Trophoblast cell (in vitro differentiated cells and primary cell): ENCODE data around the gene CTBP2.

Source experiments
- DNase-seq, 2 donors: peaks; one replicate each; pipeline ENCODE4 v3.0.0-alpha.2; 2016
- H2AFZ ChIP-seq: 2 replicates; pipeline ENCODE4 v1.6.1; 2013; ENCODE audit warnings: low read length, moderate library complexity, mild to moderate bottlenecking; ENCODE audit not compliant: insufficient read depth, poor library complexity
- H2AK5ac ChIP-seq: 2 replicates; pipeline ENCODE4 v1.6.1; 2013; ENCODE audit warnings: mild to moderate bottlenecking, low read length
- H2BK120ac ChIP-seq: 2 replicates; pipeline ENCODE4 v1.6.1; 2013; ENCODE audit warnings: low read length, mild to moderate bottlenecking, moderate library complexity; ENCODE audit not compliant: insufficient read depth, poor library complexity
- H2BK12ac ChIP-seq: 2 replicates; pipeline ENCODE4 v1.6.1; 2013; ENCODE audit warnings: mild to moderate bottlenecking, low read length, moderate library complexity
- H2BK5ac ChIP-seq: 2 replicates; pipeline ENCODE4 v1.6.1; 2013; ENCODE audit warnings: low read length, low read depth, moderate library complexity, mild to moderate bottlenecking; ENCODE audit not compliant: poor library complexity
- H3K14ac ChIP-seq: 2 replicates; pipeline ENCODE4 v1.6.1; 2013; ENCODE audit warnings: mild to moderate bottlenecking, low read length
- H3K18ac ChIP-seq: 2 replicates; pipeline ENCODE4 v1.6.1; 2013; ENCODE audit warnings: mild to moderate bottlenecking, low read length
- H3K23ac ChIP-seq: 2 replicates; pipeline ENCODE4 v1.6.1; 2013; ENCODE audit warnings: low read length
- H3K27ac ChIP-seq: 2 replicates; pipeline ENCODE4 v1.5.1; 2013; ENCODE audit warnings: low read depth, mild to moderate bottlenecking, inconsistent platforms, low read length, moderate library complexity
- H3K27me3 ChIP-seq: 2 replicates; pipeline ENCODE4 v1.6.1; 2013; ENCODE audit warnings: inconsistent platforms, mild to moderate bottlenecking, low read length, moderate library complexity; ENCODE audit not compliant: insufficient read depth
- H3K36me3 ChIP-seq, 2 experiments: 1 replicate in 1 of 2; 2 replicates in 1 of 2; pipeline ENCODE4 v1.6.1; 2013; ENCODE audit warnings: low read length in 2 of 2, mild to moderate bottlenecking in 2 of 2, moderate library complexity in 1 of 2; ENCODE audit not compliant: insufficient read depth in 2 of 2, control insufficient read depth in 1 of 2
- H3K4ac ChIP-seq: 2 replicates; pipeline ENCODE4 v1.6.1; 2013; ENCODE audit warnings: low read depth, mild to moderate bottlenecking, low read length, moderate library complexity
- H3K4me1 ChIP-seq, 2 experiments: 1 replicate in 1 of 2; 2 replicates in 1 of 2; pipeline ENCODE4 v1.6.1; 2013; ENCODE audit warnings: low read length in 2 of 2, mild to moderate bottlenecking in 2 of 2, moderate library complexity in 1 of 2; ENCODE audit not compliant: insufficient read depth in 2 of 2, control insufficient read depth in 1 of 2
- H3K4me2 ChIP-seq: 2 replicates; pipeline ENCODE4 v1.6.1; 2013; ENCODE audit warnings: inconsistent platforms, mild to moderate bottlenecking, low read length, moderate library complexity
- H3K4me3 ChIP-seq: 2 replicates; pipeline ENCODE4 v1.5.1; 2013; ENCODE audit warnings: mild to moderate bottlenecking, low read depth, low read length, inconsistent platforms
- H3K79me1 ChIP-seq: one replicate; pipeline ENCODE4 v1.6.1; 2013; ENCODE audit warnings: low read length
- H3K79me2 ChIP-seq: 2 replicates; pipeline ENCODE4 v1.6.1; 2013; ENCODE audit warnings: low read length, mild to moderate bottlenecking; ENCODE audit not compliant: control insufficient read depth, insufficient read depth, poor library complexity
- H3K9ac ChIP-seq: 2 replicates; pipeline ENCODE4 v1.6.1; 2013; ENCODE audit warnings: mild to moderate bottlenecking, low read length
- H3K9me3 ChIP-seq: 2 replicates; pipeline ENCODE4 v1.6.1; 2013; ENCODE audit warnings: low read depth, mild to moderate bottlenecking, control low read depth, inconsistent platforms, low read length; ENCODE audit not compliant: insufficient read depth
- H4K12ac ChIP-seq: 2 replicates; pipeline ENCODE4 v1.6.1; 2013; ENCODE audit warnings: low read depth, mild to moderate bottlenecking, low read length, moderate library complexity
- H4K8ac ChIP-seq: 2 replicates; pipeline ENCODE4 v1.6.1; 2013; ENCODE audit warnings: low read depth, mild to moderate bottlenecking, low read length, moderate library complexity
- H4K91ac ChIP-seq: one replicate; pipeline ENCODE4 v1.6.1; 2013; ENCODE audit warnings: low read depth, mild to moderate bottlenecking, low read length, moderate library complexity
- WGBS: extraction: QIAGEN DNeasy Blood & Tissue Kit; methylation state at CpG from one replicate; pipeline ENCODE4 v1.1.7; 2013; ENCODE audit warnings: missing lambda C conversion rate; ENCODE audit not compliant: insufficient read length, insufficient coverage; ENCODE audit errors: extremely low coverage; 5-methylcytosine and 5-hydroxymethylcytosine counted together

The CTBP2 gene

GRCh38 chr10:124972637-124973036 lies 187.7 kb downstream of the CTBP2 start:
- H3K14ac ChIP-seq, result no peak overlapping the region
- H3K4ac ChIP-seq, result no peak overlapping the region
- no peak overlapping the region for H3K4me3 ChIP-seq
- H3K23ac ChIP-seq, result no peak overlapping the region
- peaks cover 2% of the 10 kb centered on the region for H3K79me2 ChIP-seq
- no peak overlapping the region for H3K27ac ChIP-seq
- no CpG with 5 or more reads among the region's 7 CpGs for WGBS
- no peaks in the 10 kb centered on the region for H3K9me3 ChIP-seq
- no peak overlapping the region for H2BK12ac ChIP-seq
- H2AK5ac ChIP-seq, result no peak overlapping the region
- H2BK5ac ChIP-seq, result no peak overlapping the region
- H4K91ac ChIP-seq, result no peak overlapping the region
- H3K9ac ChIP-seq, result no peak overlapping the region
- H3K18ac ChIP-seq, result no peak overlapping the region
- no peak overlapping the region for H2BK120ac ChIP-seq
- H4K12ac ChIP-seq, result no peak overlapping the region
- no peak overlapping the region for H4K8ac ChIP-seq
- peaks cover 18 to 22% of the 10 kb centered on the region in 2 experiments for H3K36me3 ChIP-seq
- H2AFZ ChIP-seq, result no peak overlapping the region
- H3K4me2 ChIP-seq, result no peak overlapping the region
- H3K4me1 ChIP-seq, result no peaks in the 10 kb centered on the region
- H3K79me1 ChIP-seq, result no peaks in the 10 kb centered on the region
- DNase-seq, result no peak
- no peaks in the 10 kb centered on the region for H3K27me3 ChIP-seq

- no peak overlapping the region for H3K18ac ChIP-seq
- no CpG with 5 or more reads among the region's 2 CpGs for WGBS
- peaks cover 21 to 28% of the 10 kb centered on the region in 2 experiments for H3K36me3 ChIP-seq
- H2AFZ ChIP-seq, result no peak overlapping the region
- H3K14ac ChIP-seq, result no peak overlapping the region
- peaks cover 2% of the 10 kb centered on the region for H3K79me2 ChIP-seq
- no peak overlapping the region for H2BK120ac ChIP-seq
- no peaks in the 10 kb centered on the region for H3K79me1 ChIP-seq
- no peaks in the 10 kb centered on the region for H3K4me1 ChIP-seq
- no peaks in the 10 kb centered on the region for H3K9me3 ChIP-seq
- no peak overlapping the region for H3K4me2 ChIP-seq
- H3K23ac ChIP-seq, result no peak overlapping the region
- no peak overlapping the region for H2BK5ac ChIP-seq
- no peak overlapping the region for H3K9ac ChIP-seq
- no peak overlapping the region for H4K12ac ChIP-seq
- no peaks in the 10 kb centered on the region for H3K27me3 ChIP-seq
- H3K4me3 ChIP-seq, result no peak overlapping the region
- no peak for DNase-seq
- H4K91ac ChIP-seq, result no peak overlapping the region
- no peak overlapping the region for H4K8ac ChIP-seq
- H2AK5ac ChIP-seq, result no peak overlapping the region
- H3K4ac ChIP-seq, result no peak overlapping the region
- H2BK12ac ChIP-seq, result no peak overlapping the region
- no peak overlapping the region for H3K27ac ChIP-seq
Observed at GRCh38 chr10:124971276-124971675, 189.1 kb downstream of the CTBP2 start.

GRCh38 chr10:124967255-124967654 lies 193.1 kb downstream of the CTBP2 start:
- H3K14ac ChIP-seq, result no peak overlapping the region

GRCh38 chr10:124966008-124966407 lies 194.4 kb downstream of the CTBP2 start:
- H3K27ac ChIP-seq, result no peak overlapping the region
- H4K8ac ChIP-seq, result no peak overlapping the region
- H3K79me1 ChIP-seq, result no peaks in the 10 kb centered on the region
- no peaks in the 10 kb centered on the region for H3K27me3 ChIP-seq
- no peaks in the 10 kb centered on the region for H3K4me1 ChIP-seq
- H2AFZ ChIP-seq, result no peak overlapping the region
- no peak overlapping the region for H2BK120ac ChIP-seq
- no peak overlapping the region for H4K91ac ChIP-seq
- H2BK5ac ChIP-seq, result no peak overlapping the region
- no peak overlapping the region for H3K23ac ChIP-seq
- H3K4me3 ChIP-seq, result no peak overlapping the region
- H3K14ac ChIP-seq, result no peak overlapping the region
- peak overlapping the region; percentile 75 for H3K18ac ChIP-seq
- H3K36me3 ChIP-seq, result peaks cover 11 to 12% of the 10 kb centered on the region in 2 experiments
- no peak overlapping the region for H4K12ac ChIP-seq
- H3K4ac ChIP-seq, result no peak overlapping the region
- no peaks in the 10 kb centered on the region for H3K79me2 ChIP-seq
- no peak overlapping the region for H2BK12ac ChIP-seq
- DNase-seq, result no peak
- WGBS, result no CpG with 5 or more reads among the region's 5 CpGs
- H2AK5ac ChIP-seq, result no peak overlapping the region
- H3K4me2 ChIP-seq, result no peak overlapping the region
- no peak overlapping the region for H3K9ac ChIP-seq
- H3K9me3 ChIP-seq, result no peaks in the 10 kb centered on the region

More at GRCh38 chr10:124967255-124967654, 193.1 kb downstream of the CTBP2 start:
- no peak overlapping the region for H4K91ac ChIP-seq
- H2BK12ac ChIP-seq, result no peak overlapping the region
- no peak overlapping the region for H2AK5ac ChIP-seq
- H3K79me1 ChIP-seq, result no peaks in the 10 kb centered on the region
- H2AFZ ChIP-seq, result no peak overlapping the region
- no peaks in the 10 kb centered on the region for H3K27me3 ChIP-seq
- H3K79me2 ChIP-seq, result no peaks in the 10 kb centered on the region
- no peak overlapping the region for H3K4me2 ChIP-seq
- no peak for DNase-seq
- no peak overlapping the region for H4K8ac ChIP-seq
- no peak overlapping the region for H3K18ac ChIP-seq
- WGBS, result no CpG with 5 or more reads among the region's 2 CpGs
- no peak overlapping the region for H3K23ac ChIP-seq
- H2BK5ac ChIP-seq, result no peak overlapping the region
- no peak overlapping the region for H3K4me3 ChIP-seq
- no peak overlapping the region for H4K12ac ChIP-seq
- H3K36me3 ChIP-seq, result peaks cover 11 to 12% of the 10 kb centered on the region in 2 experiments
- H3K9ac ChIP-seq, result no peak overlapping the region
- H2BK120ac ChIP-seq, result no peak overlapping the region
- H3K4me1 ChIP-seq, result no peaks in the 10 kb centered on the region
- no peak overlapping the region for H3K27ac ChIP-seq
- H3K4ac ChIP-seq, result no peak overlapping the region
- no peaks in the 10 kb centered on the region for H3K9me3 ChIP-seq
